ENCODE data around the gene CALML5. TPM values are rescaled to one million over a fixed set of nuclear protein-coding genes. Genes with fewer than 3 reads are reported as not detected.

CALML5 gene
- total RNA-seq, 4 donors from 2014 or later, result not detected

- peak overlapping the region; percentile 37 to 50 (median 43) for H3K27ac ChIP-seq
- DNase-seq, result peak; percentile 60 to 64
- H3K4me3 ChIP-seq (replicated peaks in 1 of 3), result no peak overlapping the region
- TF ChIP-seq CTCF (IDR thresholded peaks at IDR 0.05), result no peak
- TF ChIP-seq POLR2A (IDR thresholded peaks at IDR 0.05), result no peak
- intact Hi-C loops (cut with DNase I), result no loop called here
- H3K27me3 ChIP-seq, result no peaks in the 10 kb centered on the region
- no peaks in the 10 kb centered on the region for H3K9me3 ChIP-seq
- 42% methylated on average over 17 of the region's 17 CpGs for WGBS, 2 donors
- peaks cover 23 to 31% of the 10 kb centered on the region in 2 donors for H3K4me1 ChIP-seq
- H3K36me3 ChIP-seq, result peaks cover 0 to 10% of the 10 kb centered on the region in 2 donors
Measured at GRCh38 chr10:5461914-5462840, 37.2 kb downstream of the CALML5 start.

GRCh38 chr10:5461203-5461588, 38.2 kb downstream of the CALML5 start:
- H3K9me3 ChIP-seq, result no peaks in the 10 kb centered on the region
- TF ChIP-seq CTCF (IDR thresholded peaks at IDR 0.05), result no peak
- no peak for TF ChIP-seq POLR2A (IDR thresholded peaks at IDR 0.05)
- H3K27me3 ChIP-seq, result no peaks in the 10 kb centered on the region
- peaks cover 0 to 18% of the 10 kb centered on the region in 2 donors for H3K36me3 ChIP-seq
- H3K4me3 ChIP-seq (replicated peaks in 1 of 3), result no peak overlapping the region
- intact Hi-C loops (cut with DNase I), result no loop called here
- peaks cover 13 to 21% of the 10 kb centered on the region in 2 donors for H3K4me1 ChIP-seq
- 82 to 87% methylated on average over 4 of the region's 4 CpGs for WGBS, 2 donors
- peak overlapping the region in 2 of 3 donors; percentile 43 to 50 for H3K27ac ChIP-seq
- no peak for DNase-seq

- no peak for TF ChIP-seq CTCF (IDR thresholded peaks at IDR 0.05)
- TF ChIP-seq POLR2A (IDR thresholded peaks at IDR 0.05), result no peak
- H3K4me3 ChIP-seq (replicated peaks in 1 of 3), result no peak overlapping the region
- intact Hi-C loops (cut with DNase I), result no loop called here
- H3K36me3 ChIP-seq, result peaks cover 6 to 21% of the 10 kb centered on the region in 2 donors
- WGBS, 2 donors, result 79 to 82% methylated on average over 14 of the region's 14 CpGs
- no peak for DNase-seq
- no peaks in the 10 kb centered on the region for H3K9me3 ChIP-seq
- H3K4me1 ChIP-seq, result peaks cover 8 to 16% of the 10 kb centered on the region in 2 donors
- peak overlapping the region in 1 of 3 donors; percentile 50 for H3K27ac ChIP-seq
- H3K27me3 ChIP-seq, result no peaks in the 10 kb centered on the region
Measured at GRCh38 chr10:5460468-5461202, 38.7 kb downstream of the CALML5 start.

- H3K27me3 ChIP-seq, result no peaks in the 10 kb centered on the region
- H3K36me3 ChIP-seq, result peaks cover 17 to 24% of the 10 kb centered on the region in 2 donors
- H3K9me3 ChIP-seq, result no peaks in the 10 kb centered on the region
- H3K27ac ChIP-seq, result no peak overlapping the region
- TF ChIP-seq CTCF (IDR thresholded peaks at IDR 0.05) (no peak), POLR2A (IDR thresholded peaks at IDR 0.05) (no peak)
- no peak overlapping the region for H3K4me3 ChIP-seq (replicated peaks in 1 of 3)
- peaks cover 15 to 21% of the 10 kb centered on the region in 2 donors for H3K4me1 ChIP-seq
- intact Hi-C loops (cut with DNase I), result no loop called here
- 90 to 94% methylated on average over 8 of the region's 8 CpGs for WGBS, 2 donors
- DNase-seq, result no peak
Measured at GRCh38 chr10:5458949-5459747, 40.2 kb downstream of the CALML5 start.

Measured in thyroid gland (tissue), 4 donors.